ENCODE results near the gene PCNT.

PCNT gene

DNA sequence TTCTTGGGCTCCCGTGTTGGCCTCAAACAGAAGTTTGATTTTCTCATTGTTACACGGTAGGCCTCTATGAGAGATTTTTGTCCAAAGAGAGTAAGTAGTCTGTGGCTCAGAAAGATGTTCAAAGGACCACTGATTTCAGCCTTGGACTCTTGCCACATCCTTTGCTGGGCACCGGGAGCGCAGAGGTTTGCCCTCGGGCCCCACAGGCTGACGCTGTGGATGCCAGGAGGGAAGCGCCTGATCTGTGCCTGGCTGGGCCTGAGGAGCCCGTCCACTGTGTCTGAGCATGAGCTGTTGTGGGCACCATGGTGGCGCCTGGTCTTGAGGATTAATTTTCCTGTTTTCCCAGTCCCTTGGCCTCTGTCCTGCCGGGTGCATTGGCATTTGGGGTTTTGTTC is 52.3 kb downstream of the PCNT start:
- no peak overlapping the region for H3K4me3 ChIP-seq (ENCODE audit: low read length)
- TF ChIP-seq EZH2phosphoT487 (IDR thresholded peaks at IDR 0.05; ENCODE audit: low read depth) = no peak
- no peak overlapping the region for H2AFZ ChIP-seq (ENCODE audit: low read depth, low read length)
- no peak overlapping the region for H3K27ac ChIP-seq (ENCODE audit: low read length)
- no peaks in the 10 kb centered on the region for H3K27me3 ChIP-seq (ENCODE audit: low read depth, low read length)
- peaks cover 42% of the 10 kb centered on the region for H3K79me2 ChIP-seq (ENCODE audit: low read length)
- H3K4me1 ChIP-seq (ENCODE audit: low read length) = peaks cover 11% of the 10 kb centered on the region
- H3K9me3 ChIP-seq (ENCODE audit: insufficient read depth, low read length) = no peaks in the 10 kb centered on the region
- no peak overlapping the region for H3K4me2 ChIP-seq (ENCODE audit: low read length)
- peaks cover 25% of the 10 kb centered on the region for H3K36me3 ChIP-seq (replicated peaks; ENCODE audit: low read depth, low read length)
- H4K20me1 ChIP-seq (ENCODE audit: insufficient read depth, low read length) = peaks cover 15% of the 10 kb centered on the region
- H3K9ac ChIP-seq (ENCODE audit: low read length) = no peak overlapping the region

DNA sequence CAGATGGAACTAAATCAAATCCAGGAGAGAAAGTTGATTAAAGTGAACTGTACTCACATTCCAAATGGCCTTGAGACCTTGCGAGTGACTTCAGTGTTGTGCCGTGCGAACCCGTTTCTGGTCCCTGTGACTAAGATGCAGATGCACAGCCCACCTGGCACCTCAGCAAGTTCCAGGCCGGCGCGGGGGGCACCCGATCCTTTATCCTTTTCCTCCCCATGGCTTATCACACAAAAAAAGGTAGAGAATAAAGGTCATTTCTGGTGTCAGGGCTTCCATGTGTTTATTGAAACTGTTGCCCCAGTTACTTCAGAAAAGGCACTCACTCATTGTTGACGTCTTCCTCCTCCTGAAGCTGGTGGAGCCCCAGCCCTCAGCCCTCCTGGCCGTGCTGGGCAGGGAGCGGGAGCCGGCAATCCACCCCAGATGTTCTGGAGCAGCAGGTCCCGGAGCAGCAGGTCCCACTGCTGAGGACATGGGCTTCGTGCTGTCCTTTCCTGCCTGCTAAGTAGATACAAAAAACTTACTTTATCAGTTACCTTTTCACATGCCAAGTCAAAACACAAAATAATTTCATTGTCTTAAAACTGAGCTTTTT is 53.0 kb downstream of the PCNT start:
- no peak overlapping the region for H3K4me3 ChIP-seq (ENCODE audit: low read length)
- H4K20me1 ChIP-seq (ENCODE audit: insufficient read depth, low read length) = peaks cover 11% of the 10 kb centered on the region
- peaks cover 4% of the 10 kb centered on the region for H3K4me1 ChIP-seq (ENCODE audit: low read length)
- no peaks in the 10 kb centered on the region for H3K9me3 ChIP-seq (ENCODE audit: insufficient read depth, low read length)
- no peak overlapping the region for H3K4me2 ChIP-seq (ENCODE audit: low read length)
- TF ChIP-seq EZH2phosphoT487 (IDR thresholded peaks at IDR 0.05; ENCODE audit: low read depth) = no peak
- TF ChIP-seq CTCF (IDR thresholded peaks at IDR 0.05; ENCODE audit: low read depth, low read length) = no peak
- H3K36me3 ChIP-seq (replicated peaks; ENCODE audit: low read depth, low read length) = peaks cover 25% of the 10 kb centered on the region
- H3K27ac ChIP-seq (ENCODE audit: low read length) = no peak overlapping the region
- peaks cover 43% of the 10 kb centered on the region for H3K79me2 ChIP-seq (ENCODE audit: low read length)
- no peak overlapping the region for H2AFZ ChIP-seq (ENCODE audit: low read depth, low read length)
- H3K9ac ChIP-seq (ENCODE audit: low read length) = no peak overlapping the region
- H3K27me3 ChIP-seq (ENCODE audit: low read depth, low read length) = no peaks in the 10 kb centered on the region

DNA sequence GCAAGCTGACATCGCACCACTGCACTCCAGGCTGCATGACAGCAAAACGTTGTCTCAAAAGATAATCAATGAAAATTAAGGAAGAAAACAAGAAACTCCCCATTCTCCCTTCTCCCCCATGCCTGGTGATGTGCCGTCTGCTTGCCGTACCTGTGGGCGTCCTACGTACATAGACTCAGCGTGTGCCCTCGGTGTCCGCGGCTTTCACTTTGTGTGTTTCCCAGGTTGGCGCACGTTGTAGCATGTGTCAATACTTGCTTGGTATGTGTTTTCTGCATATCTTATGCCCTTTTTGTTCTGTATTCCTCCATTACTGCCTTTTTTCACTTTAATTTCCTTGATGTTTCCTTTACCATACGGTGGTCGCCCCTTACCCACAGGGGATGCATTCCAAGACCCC is 53.8 kb downstream of the PCNT start:
- Histone ChIP-seq H3K36me3 (replicated peaks; ENCODE audit: low read depth, low read length) (peaks cover 19% of the 10 kb centered on the region), H3K4me1 (ENCODE audit: low read length) (no peaks in the 10 kb centered on the region), H3K79me2 (ENCODE audit: low read length) (peaks cover 37% of the 10 kb centered on the region), H2AFZ (ENCODE audit: low read depth, low read length) (no peak overlapping the region), H3K9ac (ENCODE audit: low read length) (no peak overlapping the region), H3K27ac (ENCODE audit: low read length) (no peak overlapping the region), H4K20me1 (ENCODE audit: insufficient read depth, low read length) (peaks cover 3% of the 10 kb centered on the region), H3K4me3 (ENCODE audit: low read length) (no peak overlapping the region), H3K9me3 (ENCODE audit: insufficient read depth, low read length) (no peaks in the 10 kb centered on the region), H3K27me3 (ENCODE audit: low read depth, low read length) (no peaks in the 10 kb centered on the region), H3K4me2 (ENCODE audit: low read length) (no peak overlapping the region)
- TF ChIP-seq EZH2phosphoT487 (IDR thresholded peaks at IDR 0.05; ENCODE audit: low read depth) (no peak), CTCF (IDR thresholded peaks at IDR 0.05; ENCODE audit: low read depth, low read length) (no peak)

GRCh38 chr21:46379105-46379504 is 55.1 kb downstream of the PCNT start:
- Histone ChIP-seq H3K4me2 (ENCODE audit: low read length) (no peak overlapping the region), H3K4me3 (ENCODE audit: low read length) (no peak overlapping the region), H3K4me1 (ENCODE audit: low read length) (no peaks in the 10 kb centered on the region), H3K79me2 (ENCODE audit: low read length) (peaks cover 37% of the 10 kb centered on the region), H3K27ac (ENCODE audit: low read length) (no peak overlapping the region), H2AFZ (ENCODE audit: low read depth, low read length) (no peak overlapping the region), H3K9ac (ENCODE audit: low read length) (no peak overlapping the region), H3K9me3 (ENCODE audit: insufficient read depth, low read length) (no peaks in the 10 kb centered on the region), H3K27me3 (ENCODE audit: low read depth, low read length) (no peaks in the 10 kb centered on the region), H4K20me1 (ENCODE audit: insufficient read depth, low read length) (no peaks in the 10 kb centered on the region), H3K36me3 (replicated peaks; ENCODE audit: low read depth, low read length) (peaks cover 17% of the 10 kb centered on the region)
- TF ChIP-seq EZH2phosphoT487 (IDR thresholded peaks at IDR 0.05; ENCODE audit: low read depth) = no peak
- TF ChIP-seq CTCF (IDR thresholded peaks at IDR 0.05; ENCODE audit: low read depth, low read length) = no peak

Data from OCI-LY3 (cell line).